Right cardiac atrium (tissue), 5 donors: ENCODE results near the gene B3GNT2. TPM values are rescaled to one million over a fixed set of nuclear protein-coding genes. Genes with fewer than 3 reads are reported as not detected.
A peak's percentile ranks its signal among the peaks of the same experiment; 100 is the strongest.
"Not testable (repeated sequence)": the region's sequence is repeated elsewhere in the genome, so short reads cannot be mapped to it uniquely, and the experiment has no call there.

Source experiments
- ATAC-seq, 2 donors: fragments of 200-7000 bp; cut with Tn5 transposase; one replicate each; pipeline versions ENCODE4 v1.8.0 to v1.9.1; 2020; ENCODE audit warnings: moderate library complexity in 2 of 2, mild to moderate bottlenecking in 1 of 2
- DNase-seq, 3 donors: peaks; one replicate each; pipeline ENCODE4 v3.0.0-alpha.2; 2020
- H3K27ac ChIP-seq: one replicate; pipeline ENCODE4 v1.5.1; 2013; ENCODE audit warnings: mild to moderate bottlenecking, low read length, control low read depth, moderate library complexity
- H3K27me3 ChIP-seq: one replicate; pipeline ENCODE4 v1.6.1; 2013; ENCODE audit not compliant: control insufficient read depth, insufficient read depth
- H3K4me1 ChIP-seq: one replicate; pipeline ENCODE4 v1.6.1; 2013; ENCODE audit warnings: low read length; ENCODE audit not compliant: control insufficient read depth, insufficient read depth
- H3K4me3 ChIP-seq: one replicate; pipeline ENCODE4 v1.5.1; 2013; ENCODE audit warnings: low read length, control low read depth
- H3K9me3 ChIP-seq: one replicate; pipeline ENCODE4 v1.6.1; 2013; ENCODE audit warnings: low read length; ENCODE audit not compliant: control insufficient read depth
- WGBS: extraction: QIAGEN DNeasy Blood & Tissue Kit; methylation state at CpG from one replicate; pipeline ENCODE4 v1.1.7; 2013; 5-methylcytosine and 5-hydroxymethylcytosine counted together
- intact Hi-C, 4 donors: fragments of 100-400 bp; cut with DNase I; formaldehyde crosslinking; loops; one replicate each; pipeline versions ENCODE4 v1.11.0 to v1.14.0; 2022 to 2023
- long read RNA-seq, 4 donors: library from polyadenylated mRNA; unstranded; transcript quantifications; one replicate each; pipeline ENCODE4 v2.0.0, GENCODE V29; 2020 to 2021
- polyA plus RNA-seq: library from polyadenylated mRNA; stranded (reverse); fragments of 200-250 nt; gene quantifications from one replicate; pipeline ENCODE4 v1.2.3, GENCODE V29; 2013
- total RNA-seq, 4 donors: library from RNA; stranded (reverse); fragmentation: NEBNext Ultra II Directional; extraction: Animal tissue kit (Norgen Biotek cat#: 25700); gene quantifications; one replicate each; pipeline ENCODE4 v1.2.1, GENCODE V29; 2021
- donor health status: healthy with polysubstance abuse.
- donor health status: DM: no; HTN: yes; CAD: no.
- donor health status: DM: no; HTN: no; CAD: no.
- donor health status: DM: no; HTN: yes; CAD: no; lungs with severe emphysema.
- donor health status: DM: yes; HTN: yes; CAD: no.

The B3GNT2 gene, protein sequence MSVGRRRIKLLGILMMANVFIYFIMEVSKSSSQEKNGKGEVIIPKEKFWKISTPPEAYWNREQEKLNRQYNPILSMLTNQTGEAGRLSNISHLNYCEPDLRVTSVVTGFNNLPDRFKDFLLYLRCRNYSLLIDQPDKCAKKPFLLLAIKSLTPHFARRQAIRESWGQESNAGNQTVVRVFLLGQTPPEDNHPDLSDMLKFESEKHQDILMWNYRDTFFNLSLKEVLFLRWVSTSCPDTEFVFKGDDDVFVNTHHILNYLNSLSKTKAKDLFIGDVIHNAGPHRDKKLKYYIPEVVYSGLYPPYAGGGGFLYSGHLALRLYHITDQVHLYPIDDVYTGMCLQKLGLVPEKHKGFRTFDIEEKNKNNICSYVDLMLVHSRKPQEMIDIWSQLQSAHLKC
- total RNA-seq (10 to 100 TPM; 14.5 to 17.4 (median 17.0) TPM), polyA plus RNA-seq (14.1 TPM)
- long read RNA-seq, donor 1, transcript B3GNT2-201 (2 exons, 2,763 nt), result major isoform, 91 of 95 reads
- long read RNA-seq, donor 1, partial matches to known transcripts, result 4 of 95 reads
- long read RNA-seq, donor 1, other reads (novel, unspliced or antisense), result 0 of 95 reads
- long read RNA-seq, donor 2, transcript B3GNT2-201 (2 exons, 2,763 nt), result major isoform, 38 of 38 reads
- long read RNA-seq, donor 2, partial matches to known transcripts, result 0 of 38 reads
- long read RNA-seq, donor 2, other reads (novel, unspliced or antisense), result 0 of 38 reads
- long read RNA-seq, donor 3, transcript B3GNT2-201 (2 exons, 2,763 nt), result major isoform, 160 of 163 reads
- long read RNA-seq, donor 3, partial matches to known transcripts, result 3 of 163 reads
- long read RNA-seq, donor 3, other reads (novel, unspliced or antisense), result 0 of 163 reads
- long read RNA-seq, donor 4, transcript B3GNT2-201 (2 exons, 2,763 nt), result major isoform, 22 of 24 reads
- long read RNA-seq, donor 4, partial matches to known transcripts, result 0 of 24 reads
- long read RNA-seq, donor 4, other reads (novel, unspliced or antisense), result 2 of 24 reads

DNA sequence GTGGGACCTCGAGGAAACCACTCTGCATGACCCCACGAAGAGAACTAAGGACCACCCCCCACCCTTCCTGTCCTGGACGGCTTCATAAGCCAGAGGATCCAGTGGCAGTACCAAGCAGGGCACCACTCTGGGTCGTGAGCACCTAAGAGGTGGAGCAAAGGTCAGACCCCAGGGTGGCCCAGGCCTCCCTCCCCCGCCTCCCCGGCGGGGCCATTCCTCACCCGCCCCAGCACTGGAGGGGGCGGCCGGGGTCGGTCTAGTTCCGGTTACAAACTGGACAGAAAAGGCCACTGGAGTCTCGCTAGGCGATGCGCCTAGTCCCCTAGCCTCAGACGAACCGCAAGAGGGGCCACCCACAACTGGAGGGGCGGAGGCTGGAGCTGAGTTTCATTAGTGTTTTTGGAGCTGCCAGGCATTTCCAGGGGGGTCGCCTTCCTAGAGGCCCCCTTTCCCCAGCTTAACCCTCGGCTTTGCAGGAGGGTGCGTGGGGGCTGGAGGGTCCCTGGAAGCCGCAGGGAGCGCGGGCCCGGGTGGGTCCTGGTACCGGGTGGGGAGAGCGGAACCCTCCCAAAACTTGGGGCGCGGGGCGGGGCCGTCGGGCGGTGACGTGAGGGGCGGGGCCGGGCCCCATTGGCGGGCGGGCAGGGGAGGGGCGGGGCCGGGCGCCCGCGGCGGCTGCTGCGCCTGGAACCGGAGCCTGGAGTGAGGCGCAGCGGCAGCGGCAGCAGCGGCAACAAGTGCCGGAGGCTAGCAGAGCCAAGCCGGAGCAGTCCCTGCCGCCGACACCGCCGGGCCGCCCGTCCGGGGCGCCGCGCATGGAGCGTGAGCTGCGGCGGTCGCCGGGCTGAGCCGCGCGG is at the start of gene B3GNT2:
Gene B3GNT2, plus strand, starts transcription at position 695 of the 857 bp plus-strand sequence. CDS start 26,106 bp downstream, outside the sequence.
- no peaks in the 10 kb centered on the region for H3K4me1 ChIP-seq
- H3K27me3 ChIP-seq, result no peaks in the 10 kb centered on the region
- H3K4me3 ChIP-seq, result peak within 1 kb of the TSS; percentile 95
- ATAC-seq (peak; percentile 89 to 94), DNase-seq (peak; percentile 84 to 95 (median 94))
- intact Hi-C loops, result loop anchor here in 3 of 4 donors (5.0 to 10.0 kb wide), 6 partner anchors 97 to 281 kb away; no protein-coding TSS in a partner anchor
- under 1% methylated on average over 70 of the region's 70 CpGs for WGBS
- no peaks in the 10 kb centered on the region for H3K9me3 ChIP-seq
- H3K27ac ChIP-seq, result peak within 1 kb of the TSS; percentile 93

DNA sequence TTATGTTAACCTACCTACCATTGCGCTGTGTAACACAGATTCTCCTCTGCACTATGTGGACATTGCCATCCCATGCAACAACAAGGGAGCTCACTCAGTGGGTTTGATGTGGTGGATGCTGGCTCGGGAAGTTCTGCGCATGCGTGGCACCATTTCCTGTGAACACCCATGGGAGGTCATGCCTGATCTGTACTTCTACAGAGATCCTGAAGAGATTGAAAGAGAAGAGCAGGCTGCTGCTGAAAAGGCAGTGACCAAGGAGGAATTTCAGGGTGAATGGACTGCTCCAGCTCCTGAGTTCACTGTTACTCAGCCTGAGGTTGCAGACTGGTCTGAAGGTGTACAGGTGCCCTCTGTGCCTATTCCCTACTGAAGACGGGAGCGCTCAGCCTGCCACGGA is 49.1 kb upstream of the B3GNT2 start:
- ATAC-seq, intact Hi-C loops, H3K4me1 ChIP-seq, H3K27me3 ChIP-seq, H3K27ac ChIP-seq, H3K4me3 ChIP-seq, H3K9me3 ChIP-seq: not testable (repeated sequence)
- 90% methylated on average over 7 of the region's 7 CpGs for WGBS
- DNase-seq, result peak in 1 of 3 donors; percentile 68

DNA sequence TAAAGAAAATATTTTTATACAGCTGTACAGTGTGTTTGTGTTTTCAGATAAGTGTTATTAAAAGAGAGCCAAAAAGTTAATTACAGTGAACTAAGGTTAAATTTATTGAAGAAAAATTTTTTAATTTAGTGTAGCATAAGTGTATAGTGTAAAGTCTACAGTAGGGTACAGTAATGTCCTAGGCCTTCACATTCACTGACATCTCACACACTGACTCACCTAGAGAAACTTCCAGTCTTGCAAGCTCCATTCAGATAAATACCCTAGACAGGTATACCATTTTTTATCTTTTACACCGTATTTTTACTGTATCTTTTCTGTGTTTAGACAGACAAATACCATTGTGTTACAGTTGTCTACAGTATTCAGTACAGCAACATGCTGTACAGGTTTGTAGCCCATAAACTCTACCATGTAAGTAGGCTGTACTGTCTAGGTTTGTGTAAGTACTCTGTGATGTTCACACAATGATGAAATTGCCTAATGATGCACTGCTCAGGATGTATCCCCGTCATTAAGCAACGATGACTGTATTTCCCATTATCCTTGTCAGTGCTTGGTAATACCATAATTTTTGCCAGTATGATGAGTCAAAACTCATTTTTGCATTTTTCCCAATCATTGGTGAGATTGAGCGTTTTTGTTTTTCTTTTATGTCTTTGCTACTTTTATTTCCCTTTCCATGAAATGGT is 48.2 kb upstream of the B3GNT2 start:
- Histone ChIP-seq H3K27me3 (no peaks in the 10 kb centered on the region), H3K9me3 (no peaks in the 10 kb centered on the region), H3K4me1 (peaks cover 7% of the 10 kb centered on the region), H3K4me3 (no peak overlapping the region), H3K27ac (no peak overlapping the region)
- no peak for ATAC-seq
- DNase-seq, result no peak
- 89% methylated on average over 4 of the region's 4 CpGs for WGBS
- intact Hi-C loops, result no loop called here

DNA sequence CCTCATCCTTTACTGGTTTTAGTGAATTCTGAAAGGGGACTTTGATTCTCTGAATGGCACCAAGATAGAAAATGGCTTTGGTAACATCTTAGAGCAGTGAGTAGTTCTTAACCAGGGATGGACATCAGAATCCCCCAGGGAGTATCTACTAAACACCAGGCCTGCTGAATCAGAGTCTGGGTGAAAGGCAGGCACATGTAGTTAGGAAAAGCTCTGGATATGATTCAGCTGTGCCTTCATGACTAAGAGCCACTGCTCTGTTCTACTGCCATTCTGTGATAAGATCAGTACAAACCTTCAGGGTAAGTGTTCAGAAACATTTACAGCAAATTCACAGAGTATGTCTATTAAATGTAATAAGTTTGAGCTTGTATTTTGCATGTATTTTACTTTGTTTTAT is 46.2 kb upstream of the B3GNT2 start:
- no peak for DNase-seq
- intact Hi-C loops, result no loop called here
- H3K27ac ChIP-seq, result no peak overlapping the region
- no peaks in the 10 kb centered on the region for H3K27me3 ChIP-seq
- no peak overlapping the region for H3K4me3 ChIP-seq
- H3K4me1 ChIP-seq, result peaks cover 7% of the 10 kb centered on the region
- ATAC-seq, result peak; percentile 56 to 74
- no peaks in the 10 kb centered on the region for H3K9me3 ChIP-seq

DNA sequence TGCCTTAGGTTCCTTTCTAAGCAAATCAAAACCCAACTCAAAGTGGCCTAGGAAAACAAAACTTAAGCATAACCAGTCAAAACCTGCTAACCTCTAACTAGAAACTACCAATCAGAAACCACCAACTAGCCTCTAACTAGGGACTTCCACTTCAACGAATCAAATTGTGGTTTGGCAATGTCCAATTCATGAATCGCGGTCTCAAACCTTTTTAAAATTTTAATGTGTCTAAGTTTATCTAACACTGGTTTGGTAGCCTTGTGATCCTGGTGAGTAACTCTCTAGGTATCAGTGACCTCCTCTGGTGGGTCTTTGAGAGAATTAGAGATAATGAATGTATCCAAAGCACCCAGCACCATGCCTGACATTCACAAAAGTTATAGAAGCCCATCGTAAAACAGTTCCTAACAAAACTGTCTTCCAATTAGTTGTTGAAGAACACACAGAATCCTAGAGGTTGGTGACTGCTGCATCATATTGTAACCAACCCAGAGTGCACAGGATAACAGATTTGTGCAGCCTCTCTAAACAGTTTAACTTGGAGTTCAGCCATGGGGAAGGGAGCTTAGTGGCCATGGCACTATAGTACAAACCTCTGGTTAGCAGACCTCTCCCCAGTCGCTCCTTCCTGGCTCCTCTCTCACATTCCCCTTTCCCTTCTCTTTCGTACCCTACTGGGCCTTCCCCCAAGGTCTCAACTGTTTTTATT is 45.2 kb upstream of the B3GNT2 start:
- intact Hi-C loops, result no loop called here

DNA sequence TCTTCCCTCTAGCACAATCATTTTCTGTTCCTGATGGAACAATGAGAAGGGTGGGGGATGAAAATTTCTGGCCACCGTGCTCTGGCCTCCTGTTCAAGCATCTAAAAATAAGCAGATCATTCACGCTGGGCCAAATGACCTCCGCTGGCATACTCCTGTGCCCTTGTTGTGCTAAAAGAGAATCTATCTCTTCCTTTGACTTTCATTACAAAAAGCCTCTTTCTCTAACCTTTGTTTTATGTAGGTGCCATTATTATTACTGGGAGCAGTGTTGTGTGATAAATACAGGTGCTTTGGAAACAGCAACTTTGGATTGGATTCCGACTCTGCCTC is 44.6 kb upstream of the B3GNT2 start:
- peaks cover 7% of the 10 kb centered on the region for H3K4me1 ChIP-seq
- WGBS, result 67% methylated on average over 4 of the region's 4 CpGs
- H3K9me3 ChIP-seq, result no peaks in the 10 kb centered on the region
- H3K4me3 ChIP-seq, result no peak overlapping the region
- H3K27me3 ChIP-seq, result no peaks in the 10 kb centered on the region
- intact Hi-C loops, result no loop called here
- ATAC-seq (peak; percentile 69 to 78), DNase-seq (no peak)
- peak overlapping the region; percentile 95 for H3K27ac ChIP-seq

More for the DNA sequence above, 45.2 kb upstream of the B3GNT2 start:
- ATAC-seq (peak; percentile 54 to 61), DNase-seq (no peak)
- Histone ChIP-seq H3K4me3 (no peak overlapping the region), H3K4me1 (peaks cover 7% of the 10 kb centered on the region), H3K27me3 (no peaks in the 10 kb centered on the region), H3K27ac (peak overlapping the region; percentile 95), H3K9me3 (no peaks in the 10 kb centered on the region)
- WGBS, result 79% methylated on average over 6 of the region's 6 CpGs

DNA sequence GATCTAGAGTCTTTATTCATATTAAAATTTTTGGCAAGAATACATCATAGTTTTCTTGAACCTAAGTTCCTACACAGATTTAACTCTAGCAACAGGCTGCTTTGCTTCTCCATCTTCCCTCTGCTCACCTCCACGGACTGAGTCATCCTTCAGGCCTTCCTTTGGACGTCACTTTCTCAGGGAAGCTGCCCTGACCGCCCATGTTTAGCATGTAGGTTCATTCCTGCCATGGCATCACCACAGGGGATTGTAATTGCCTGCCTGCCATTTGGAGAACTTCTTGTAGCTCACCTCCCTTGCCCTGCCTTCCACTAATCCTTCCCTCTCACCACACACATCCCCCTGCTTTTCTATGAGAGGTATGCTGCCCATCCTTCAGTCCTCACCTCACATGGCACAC is 43.9 kb upstream of the B3GNT2 start:
- intact Hi-C loops, result no loop called here
- 90% methylated on average over 3 of the region's 3 CpGs for WGBS
- Histone ChIP-seq H3K9me3 (no peaks in the 10 kb centered on the region), H3K4me3 (no peak overlapping the region), H3K4me1 (peaks cover 9% of the 10 kb centered on the region), H3K27ac (peak overlapping the region; percentile 84), H3K27me3 (no peaks in the 10 kb centered on the region)
- no peak for ATAC-seq
- DNase-seq, result no peak

DNA sequence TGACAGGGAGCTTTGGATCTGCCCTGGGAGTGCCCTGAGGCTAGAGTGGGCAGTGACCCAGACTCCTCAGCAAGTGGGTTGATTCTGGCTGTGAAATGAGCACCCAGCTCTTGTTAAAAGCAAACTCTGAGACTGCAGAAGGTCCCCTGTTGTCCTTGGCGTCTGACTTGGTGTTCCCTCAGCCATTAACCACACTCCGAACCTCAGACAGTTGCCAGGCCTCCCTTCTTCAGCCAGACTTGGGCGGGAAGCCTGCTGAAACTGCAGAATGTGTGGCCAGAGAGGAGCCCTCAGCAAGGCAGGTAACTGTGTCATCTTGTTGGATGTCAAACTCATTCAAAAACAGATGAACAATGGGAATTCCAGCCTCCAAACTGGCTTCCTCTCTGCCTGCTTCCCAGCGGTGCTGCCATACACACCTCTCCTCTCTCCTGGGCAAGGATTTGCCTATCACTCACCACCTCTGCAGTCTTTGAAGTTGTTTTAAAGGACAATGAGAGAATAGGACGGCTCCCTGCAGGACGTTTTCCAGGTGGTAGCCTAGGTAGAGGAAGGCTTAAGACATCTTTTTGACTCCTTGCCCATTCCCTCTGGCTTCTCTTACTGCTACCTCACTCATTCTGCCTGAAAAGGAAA is 38.9 kb upstream of the B3GNT2 start:
- H3K4me3 ChIP-seq, result no peak overlapping the region
- H3K27me3 ChIP-seq, result no peaks in the 10 kb centered on the region
- no peak overlapping the region for H3K27ac ChIP-seq
- 56% methylated on average over 6 of the region's 6 CpGs for WGBS
- no peaks in the 10 kb centered on the region for H3K9me3 ChIP-seq
- peaks cover 11% of the 10 kb centered on the region for H3K4me1 ChIP-seq
- ATAC-seq (no peak), DNase-seq (no peak)
- intact Hi-C loops, result no loop called here

DNA sequence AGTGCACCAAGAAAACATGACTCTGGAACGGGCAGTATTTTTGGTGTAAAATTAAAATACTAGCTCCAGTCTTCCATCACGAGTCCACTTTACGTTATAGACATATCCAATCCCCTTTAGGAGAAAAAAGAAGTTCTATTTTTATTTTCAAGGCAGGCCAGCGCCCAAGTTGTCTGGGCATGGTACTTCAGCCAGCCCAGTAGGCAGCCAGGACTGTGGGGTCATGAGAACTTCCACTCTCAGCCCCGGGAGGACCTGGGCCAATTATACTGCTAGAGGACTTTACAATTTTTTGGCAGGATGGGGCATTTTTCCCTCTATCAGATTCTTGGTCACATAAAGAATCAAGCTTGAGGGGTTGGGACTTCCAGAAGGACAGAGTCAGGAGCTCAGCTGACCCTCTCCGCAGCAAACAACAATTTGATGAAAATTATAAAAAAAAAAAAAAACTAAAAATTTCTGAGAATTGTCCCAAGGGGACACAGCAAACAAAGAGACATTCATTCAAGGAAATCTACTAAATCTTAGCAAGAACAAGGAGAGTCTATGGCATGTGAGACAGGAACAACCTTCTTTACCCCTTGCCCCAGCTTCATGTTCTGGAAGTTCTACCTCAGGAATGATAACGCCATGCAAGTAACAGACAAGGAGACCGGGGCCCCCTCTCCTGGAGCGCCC is 37.3 kb upstream of the B3GNT2 start:
- H3K27me3 ChIP-seq, result no peaks in the 10 kb centered on the region
- ATAC-seq (peak; percentile 53 to 67), DNase-seq (peak in 1 of 3 donors; percentile 52)
- 62% methylated on average over 9 of the region's 9 CpGs for WGBS
- H3K9me3 ChIP-seq, result no peaks in the 10 kb centered on the region
- no peak overlapping the region for H3K4me3 ChIP-seq
- peaks cover 8% of the 10 kb centered on the region for H3K4me1 ChIP-seq
- no peak overlapping the region for H3K27ac ChIP-seq
- intact Hi-C loops, result no loop called here
